A549 (cell line): Measurements from ENCODE around the gene TMPRSS4.

Experiments
- BHLHE40 ChIP-seq: IDR thresholded peaks from 2 replicates; pipeline ENCODE4 v1.6.1; 2012; ENCODE audit warnings: low read depth, low read length, inconsistent platforms
- CBX2 ChIP-seq: fragments of 200-600 bp; sonication (generic); IDR thresholded peaks from 2 replicates; pipeline ENCODE4 v1.6.1; 2016; ENCODE audit warnings: low read depth, mild to moderate bottlenecking, borderline replicate concordance
- CHD2 ChIP-seq: fragments of 150-350 bp; IDR thresholded peaks from 2 replicates; pipeline ENCODE4 v1.6.1; 2014; ENCODE audit warnings: low read length; ENCODE audit not compliant: partially characterized antibody
- HOXB13 ChIP-seq: fragments of 250-450 bp; sonication (Bioruptor Pico); IDR thresholded peaks from 2 replicates; pipeline ENCODE4 v1.5.0; 2020; ENCODE audit warnings: low read depth, mild to moderate bottlenecking, moderate library complexity
- PHF8 ChIP-seq: fragments of 200-600 bp; sonication (generic); IDR thresholded peaks from 2 replicates; pipeline ENCODE4 v1.6.1; 2016; ENCODE audit warnings: low read depth, mild to moderate bottlenecking, antibody characterized with exemption, moderate library complexity, borderline replicate concordance
- POLR2A ChIP-seq: IDR thresholded peaks from 2 replicates; pipeline ENCODE4 v1.6.1; 2012; ENCODE audit warnings: mild to moderate bottlenecking, low read length
- RCOR1 ChIP-seq: fragments of 150-350 bp; IDR thresholded peaks from 2 replicates; pipeline ENCODE4 v1.6.1; 2014; ENCODE audit warnings: antibody characterized with exemption, low read length, low read depth
- TF ChIP-seq, protein P1 (sequence below): fragments of >200 bp; sonication (Bioruptor Twin); formaldehyde crosslinking; IDR thresholded peaks from 3 replicates; pipeline ENCODE4 v1.5.1; 2016
- TF ChIP-seq, protein P2 (sequence below): IDR thresholded peaks from 2 replicates; pipeline ENCODE4 v1.6.1; 2012

DNA sequence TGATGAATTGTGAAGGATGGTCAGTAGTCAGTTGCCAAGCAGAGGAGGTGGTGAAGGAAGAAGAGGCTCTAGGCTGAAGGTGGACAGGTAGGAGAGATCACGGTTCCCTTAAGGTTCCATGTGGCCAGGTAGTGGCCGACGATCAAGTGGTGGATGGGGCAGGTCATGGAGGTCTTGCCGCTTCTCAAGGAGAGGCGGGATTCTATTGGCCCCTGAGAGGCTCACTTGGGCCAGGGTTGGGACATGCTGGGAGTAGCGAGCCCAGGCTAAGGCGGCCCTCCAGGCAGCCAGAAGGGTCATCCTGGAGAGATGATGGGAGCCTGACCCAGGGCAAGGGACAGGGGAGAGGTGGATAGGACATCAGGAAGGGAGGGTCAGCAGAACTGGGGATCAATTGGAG lies 20.9 kb upstream of the TMPRSS4 start:
- TF ChIP-seq, protein P1, sequence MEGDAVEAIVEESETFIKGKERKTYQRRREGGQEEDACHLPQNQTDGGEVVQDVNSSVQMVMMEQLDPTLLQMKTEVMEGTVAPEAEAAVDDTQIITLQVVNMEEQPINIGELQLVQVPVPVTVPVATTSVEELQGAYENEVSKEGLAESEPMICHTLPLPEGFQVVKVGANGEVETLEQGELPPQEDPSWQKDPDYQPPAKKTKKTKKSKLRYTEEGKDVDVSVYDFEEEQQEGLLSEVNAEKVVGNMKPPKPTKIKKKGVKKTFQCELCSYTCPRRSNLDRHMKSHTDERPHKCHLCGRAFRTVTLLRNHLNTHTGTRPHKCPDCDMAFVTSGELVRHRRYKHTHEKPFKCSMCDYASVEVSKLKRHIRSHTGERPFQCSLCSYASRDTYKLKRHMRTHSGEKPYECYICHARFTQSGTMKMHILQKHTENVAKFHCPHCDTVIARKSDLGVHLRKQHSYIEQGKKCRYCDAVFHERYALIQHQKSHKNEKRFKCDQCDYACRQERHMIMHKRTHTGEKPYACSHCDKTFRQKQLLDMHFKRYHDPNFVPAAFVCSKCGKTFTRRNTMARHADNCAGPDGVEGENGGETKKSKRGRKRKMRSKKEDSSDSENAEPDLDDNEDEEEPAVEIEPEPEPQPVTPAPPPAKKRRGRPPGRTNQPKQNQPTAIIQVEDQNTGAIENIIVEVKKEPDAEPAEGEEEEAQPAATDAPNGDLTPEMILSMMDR = no peak
- TF ChIP-seq RCOR1 = no peak
- TF ChIP-seq POLR2A = no peak
- TF ChIP-seq HOXB13 (CRISPR knock-in tag) = no peak
- TF ChIP-seq, protein P2, sequence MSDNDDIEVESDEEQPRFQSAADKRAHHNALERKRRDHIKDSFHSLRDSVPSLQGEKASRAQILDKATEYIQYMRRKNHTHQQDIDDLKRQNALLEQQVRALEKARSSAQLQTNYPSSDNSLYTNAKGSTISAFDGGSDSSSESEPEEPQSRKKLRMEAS = no peak
- TF ChIP-seq CHD2 = no peak
- no peak for TF ChIP-seq CBX2
- no peak for TF ChIP-seq PHF8
- TF ChIP-seq BHLHE40 = no peak
